GM18870 (cell line): ENCODE data around the gene COX19.

ENCODE experiments used
- ATAC-seq: cut with Tn5 transposase; IDR thresholded peaks from one replicate; pipeline ENCODE4 v1.9.1; 2021; ENCODE audit warnings: moderate library complexity; ENCODE audit not compliant: unreplicated experiment

The COX19 gene

DNA sequence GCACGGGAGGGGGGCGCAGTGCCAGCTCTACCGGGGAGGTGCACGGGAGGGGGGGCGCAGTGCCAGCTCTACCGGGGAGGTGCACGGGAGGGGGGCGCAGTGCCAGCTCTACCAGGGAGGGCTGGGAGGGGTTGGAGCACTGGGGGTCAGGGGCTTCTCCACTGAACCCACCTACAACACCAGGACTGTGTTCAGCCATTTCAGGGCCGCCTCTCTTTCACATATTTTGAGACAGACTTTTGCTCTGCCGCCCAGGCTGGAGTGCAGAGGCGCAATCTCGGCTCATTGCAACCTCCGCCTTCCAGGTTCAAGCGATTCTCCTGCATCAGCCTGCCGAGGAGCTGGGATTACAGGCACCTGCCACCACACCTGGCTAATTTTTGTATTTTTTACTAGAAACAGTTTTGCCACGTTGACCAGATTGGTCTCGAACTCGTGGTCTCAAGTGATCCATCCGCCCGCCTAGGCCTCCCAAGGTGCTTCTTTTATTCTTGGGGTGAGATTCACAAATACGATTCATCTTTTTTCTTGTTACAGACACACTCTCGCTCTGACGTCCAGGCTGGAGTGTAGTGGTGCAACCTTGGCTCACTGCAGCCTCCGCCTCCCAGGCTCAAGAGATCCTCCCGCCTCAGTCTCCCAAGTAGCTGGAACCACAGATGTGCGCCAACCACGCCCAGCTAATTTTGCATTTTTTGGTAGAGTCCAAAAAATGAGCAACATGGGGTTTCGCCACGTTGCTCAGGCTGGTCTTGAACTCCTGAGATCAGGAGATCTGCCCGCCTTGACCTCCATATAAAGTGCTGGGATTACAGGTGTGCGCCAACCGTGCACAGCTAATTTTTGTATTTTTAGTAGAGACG is 57.9 kb downstream of the COX19 start:
- no peak for ATAC-seq

DNA sequence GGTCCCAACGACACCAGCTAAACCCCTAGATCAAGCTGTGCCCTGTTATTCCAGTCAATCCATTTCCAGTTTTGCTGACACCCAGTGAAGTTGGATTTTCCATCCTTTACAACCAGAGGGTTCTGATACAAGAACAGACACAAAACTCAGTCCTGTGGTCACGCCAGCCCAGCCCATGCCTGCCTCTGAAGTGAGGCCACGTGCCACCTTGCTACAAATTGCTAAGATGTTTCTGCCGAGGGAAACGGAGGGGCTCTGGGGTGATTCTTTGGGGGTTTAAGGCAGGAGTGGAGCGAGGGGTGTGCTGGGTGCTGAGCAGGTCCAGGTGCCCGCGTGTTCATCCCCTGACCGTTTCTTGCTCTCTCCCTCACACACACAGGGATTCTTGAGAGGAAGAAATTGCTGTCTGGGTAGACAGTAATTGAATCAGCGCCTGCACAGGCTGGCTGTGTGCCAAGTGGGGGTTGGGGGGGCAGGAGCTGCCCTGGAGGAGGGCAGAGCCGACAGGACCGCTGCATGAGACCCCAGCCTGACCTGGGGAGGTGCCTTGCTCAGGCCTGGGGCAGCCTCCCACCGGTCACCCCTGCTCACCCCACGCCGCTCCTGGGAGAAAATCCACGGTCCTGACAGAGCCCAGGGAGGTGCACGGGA is 58.9 kb downstream of the COX19 start:
- no peak for ATAC-seq
